H9 (cell line): Measurements from ENCODE around the gene TEX264. TPM values are rescaled to one million over a fixed set of nuclear protein-coding genes. Genes with fewer than 3 reads are reported as not detected.

Source experiments
- DNase-seq: peaks from one replicate; pipeline ENCODE4 v3.0.0-alpha.2; 2017
- H2AFZ ChIP-seq: one replicate; pipeline ENCODE4 v1.6.1; 2013; ENCODE audit warnings: mild to moderate bottlenecking, low read length, control low read depth, moderate library complexity
- H2AK5ac ChIP-seq: 2 replicates; pipeline ENCODE4 v1.6.1; 2013; ENCODE audit warnings: low read length, control low read depth, mixed read lengths; ENCODE audit not compliant: insufficient read length
- H2BK120ac ChIP-seq: one replicate; pipeline ENCODE4 v1.6.1; 2013; ENCODE audit warnings: low read depth, mild to moderate bottlenecking, low read length, control low read depth, inconsistent platforms; ENCODE audit not compliant: poor library complexity, severe bottlenecking
- H2BK12ac ChIP-seq: 2 replicates; pipeline ENCODE4 v1.6.1; 2013; ENCODE audit warnings: low read length, control low read depth, mixed read lengths, low read depth; ENCODE audit not compliant: insufficient read length
- H2BK15ac ChIP-seq: 2 replicates; pipeline ENCODE4 v1.6.1; 2013; ENCODE audit warnings: low read depth, low read length, control low read depth
- H2BK20ac ChIP-seq: one replicate; pipeline ENCODE4 v1.6.1; 2013; ENCODE audit warnings: low read depth, mild to moderate bottlenecking, low read length, control low read depth, inconsistent platforms; ENCODE audit not compliant: poor library complexity, severe bottlenecking
- H2BK5ac ChIP-seq: 2 replicates; pipeline ENCODE4 v1.6.1; 2013; ENCODE audit warnings: low read length, control low read depth, mixed read lengths; ENCODE audit not compliant: insufficient read length
- H3K14ac ChIP-seq: 2 replicates; pipeline ENCODE4 v1.6.1; 2013; ENCODE audit warnings: low read length, control low read depth; ENCODE audit not compliant: insufficient read depth
- H3K18ac ChIP-seq: 2 replicates; pipeline ENCODE4 v1.6.1; 2013; ENCODE audit warnings: low read depth, mild to moderate bottlenecking, mixed read lengths, low read length, control low read depth; ENCODE audit not compliant: insufficient read length
- H3K23ac ChIP-seq: 2 replicates; pipeline ENCODE4 v1.6.1; 2013; ENCODE audit warnings: low read length, control low read depth, mixed read lengths, low read depth; ENCODE audit not compliant: insufficient read length
- H3K23me2 ChIP-seq: 2 replicates; pipeline ENCODE4 v1.6.1; 2013; ENCODE audit warnings: low read depth, mild to moderate bottlenecking, mixed read lengths, low read length, control low read depth; ENCODE audit not compliant: insufficient read length, poor library complexity, severe bottlenecking
- H3K27ac ChIP-seq: 2 replicates; pipeline ENCODE4 v1.5.1; 2013; ENCODE audit warnings: low read length, control low read depth, mixed read lengths, low read depth; ENCODE audit not compliant: insufficient read length
- H3K27me3 ChIP-seq: 2 replicates; pipeline ENCODE4 v1.6.1; 2013; ENCODE audit warnings: low read length, control low read depth, inconsistent platforms; ENCODE audit not compliant: insufficient read depth
- H3K4ac ChIP-seq: 2 replicates; pipeline ENCODE4 v1.6.1; 2013; ENCODE audit warnings: low read depth, mild to moderate bottlenecking, control low read depth, inconsistent platforms, low read length, moderate library complexity
- H3K4me1 ChIP-seq: 2 replicates; pipeline ENCODE4 v1.6.1; 2013; ENCODE audit warnings: low read length, control low read depth, inconsistent platforms; ENCODE audit not compliant: insufficient read depth
- H3K4me2 ChIP-seq: 2 replicates; pipeline ENCODE4 v1.6.1; 2013; ENCODE audit warnings: low read length, control low read depth, mixed read lengths; ENCODE audit not compliant: insufficient read length, insufficient read depth
- H3K56ac ChIP-seq: 2 replicates; pipeline ENCODE4 v1.6.1; 2013; ENCODE audit warnings: low read depth, mild to moderate bottlenecking, mixed read lengths, low read length, control low read depth; ENCODE audit not compliant: insufficient read length
- H3K79me1 ChIP-seq: 2 replicates; pipeline ENCODE4 v1.6.1; 2013; ENCODE audit warnings: low read depth, mild to moderate bottlenecking, moderate library complexity, low read length, control low read depth, inconsistent platforms; ENCODE audit not compliant: insufficient read depth, poor library complexity, severe bottlenecking
- H3K79me2 ChIP-seq: 2 replicates; pipeline ENCODE4 v1.6.1; 2013; ENCODE audit warnings: low read length, control low read depth, inconsistent platforms; ENCODE audit not compliant: insufficient read depth
- H3K9ac ChIP-seq: 2 replicates; pipeline ENCODE4 v1.6.1; 2013; ENCODE audit warnings: low read length, control low read depth, mixed read lengths; ENCODE audit not compliant: insufficient read length; ENCODE audit errors: extremely low read depth
- H3K9me3 ChIP-seq: one replicate; pipeline ENCODE4 v1.6.1; 2013; ENCODE audit warnings: low read depth, low read length, inconsistent platforms; ENCODE audit not compliant: control insufficient read depth
- H3T11ph ChIP-seq: one replicate; pipeline ENCODE4 v1.6.1; 2013; ENCODE audit warnings: mild to moderate bottlenecking, low read length, control low read depth, inconsistent platforms
- H4K20me1 ChIP-seq: one replicate; pipeline ENCODE4 v1.6.1; 2013; ENCODE audit not compliant: control insufficient read depth, insufficient read length, insufficient read depth
- H4K5ac ChIP-seq: 2 replicates; pipeline ENCODE4 v1.6.1; 2013; ENCODE audit warnings: low read depth, mild to moderate bottlenecking, mixed read lengths, low read length, control low read depth; ENCODE audit not compliant: insufficient read length
- H4K8ac ChIP-seq: replicated peaks from 2 replicates; pipeline ENCODE4 v1.6.1; 2013; ENCODE audit warnings: low read length, control low read depth, mixed read lengths, low read depth; ENCODE audit not compliant: insufficient read length
- H4K91ac ChIP-seq: 2 replicates; pipeline ENCODE4 v1.6.1; 2013; ENCODE audit warnings: low read depth, mild to moderate bottlenecking, moderate library complexity, mixed read lengths, low read length, control low read depth; ENCODE audit not compliant: insufficient read length
- H3K27ac Mint-ChIP-seq, 3 experiments: 2 replicates in 2 of 3; 3 replicates in 1 of 3; pipeline ENCODE4 v1.8.0; 2020 to 2021; ENCODE audit warnings: mixed read lengths in 3 of 3, mild to moderate bottlenecking in 1 of 3, moderate library complexity in 1 of 3
- H3K27me3 Mint-ChIP-seq: 2 replicates; pipeline ENCODE4 v1.8.0; 2021; ENCODE audit warnings: low read depth, mild to moderate bottlenecking, moderate library complexity, mixed read lengths
- H3K36me3 Mint-ChIP-seq, 3 experiments: 2 replicates in 2 of 3; 3 replicates in 1 of 3; pipeline ENCODE4 v1.8.0; 2020 to 2021; ENCODE audit warnings: low read depth in 3 of 3, mixed read lengths in 3 of 3; ENCODE audit not compliant: insufficient read depth in 1 of 3
- H3K4me1 Mint-ChIP-seq, 2 experiments: 2 replicates each; pipeline ENCODE4 v1.8.0; 2020; ENCODE audit warnings: mixed read lengths in 2 of 2
- H3K4me3 Mint-ChIP-seq, 2 experiments: 2 replicates in 1 of 2; 3 replicates in 1 of 2; pipeline ENCODE4 v1.8.0; 2020 to 2021; ENCODE audit warnings: mild to moderate bottlenecking in 2 of 2, mixed read lengths in 2 of 2, moderate library complexity in 1 of 2
- H3K9me3 Mint-ChIP-seq, 2 experiments: 2 replicates in 1 of 2; 3 replicates in 1 of 2; pipeline ENCODE4 v1.8.0; 2020; ENCODE audit warnings: mild to moderate bottlenecking in 2 of 2, mixed read lengths in 2 of 2, moderate library complexity in 1 of 2
- CTCF ChIP-seq: fragments of 200-600 bp; sonication (generic); conservative IDR thresholded peaks from 3 replicates; pipeline ENCODE4 v1.8.0; 2021; ENCODE audit warnings: antibody characterized with exemption, mild to moderate bottlenecking
- WGBS: extraction: QIAGEN DNeasy Blood & Tissue Kit; methylation state at CpG from one replicate; pipeline ENCODE4 v1.1.7; 2013; ENCODE audit warnings: missing lambda C conversion rate, low lambda C conversion rate, mixed read lengths; ENCODE audit not compliant: insufficient read length; ENCODE audit errors: extremely low coverage; 5-methylcytosine and 5-hydroxymethylcytosine counted together
- total RNA-seq: library from RNA; stranded (reverse); gene quantifications from 2 replicates; pipeline ENCODE4 v1.2.1, GENCODE V29; 2021

TEX264 gene
- total RNA-seq, 1 experiment from 2014 or later, result 17.3 TPM

GRCh38 chr3:51671734-51672475, 853 bp downstream of the TEX264 start:
- no peak overlapping the region for H4K5ac ChIP-seq
- no CpG with 5 or more reads among the region's 40 CpGs for WGBS
- peak overlapping the region; percentile 59; the same call in 1 of the 2 replicates for H3K14ac ChIP-seq
- H3K79me1 ChIP-seq, result no peaks in the 10 kb centered on the region
- H3K4me3 Mint-ChIP-seq, result peak overlapping the region; percentile 75 to 80
- H3K4me1 ChIP-seq, result 0 out of 2 replicates have a peak, but pooled peaks cover 2% of the 10 kb centered on the region
- no peak overlapping the region for H2AFZ ChIP-seq
- no peak overlapping the region; a peak in 1 of 7 replicates for H3K27ac Mint-ChIP-seq
- H3K27me3 ChIP-seq, result no peaks in the 10 kb centered on the region
- H3K4ac ChIP-seq, result no peak overlapping the region
- TF ChIP-seq CTCF, result no peak
- peak overlapping the region; percentile 61 for H3K4me2 ChIP-seq
- no peak overlapping the region for H3K18ac ChIP-seq
- H3K27me3 Mint-ChIP-seq, result peaks cover 6% of the 10 kb centered on the region; the same call in 1 of the 2 replicates
- H3K9ac ChIP-seq, result peak overlapping the region; percentile 9
- H4K20me1 ChIP-seq, result no peaks in the 10 kb centered on the region
- H3K23me2 ChIP-seq, result peaks cover 8% of the 10 kb centered on the region
- no peaks in the 10 kb centered on the region for H3K79me2 ChIP-seq
- no peaks in the 10 kb centered on the region for H3K9me3 Mint-ChIP-seq
- no peak overlapping the region for H2BK15ac ChIP-seq
- H2BK12ac ChIP-seq, result no peak overlapping the region
- H3K23ac ChIP-seq, result no peak overlapping the region
- no peak overlapping the region for H3K27ac ChIP-seq
- H4K91ac ChIP-seq, result no peak overlapping the region
- peaks cover 31 to 33% of the 10 kb centered on the region in 2 experiments for H3K4me1 Mint-ChIP-seq
- no peak overlapping the region for H2BK120ac ChIP-seq
- H4K8ac ChIP-seq, result no peak overlapping the region
- H3K36me3 Mint-ChIP-seq, result peaks cover 0 to 3% (median 2%) of the 10 kb centered on the region in 3 experiments; a peak in 3 of 7 replicates
- DNase-seq, result peak; percentile 88
- no peak overlapping the region for H3K56ac ChIP-seq
- no peaks in the 10 kb centered on the region for H3K9me3 ChIP-seq
- H2BK20ac ChIP-seq, result no peak overlapping the region
- H2BK5ac ChIP-seq, result no peak overlapping the region
- H3T11ph ChIP-seq, result no peak overlapping the region
- H2AK5ac ChIP-seq, result no peak overlapping the region
